Heart left ventricle (tissue), 16 donors: ENCODE data around the gene CSMD2. TPM values are rescaled to one million over a fixed set of nuclear protein-coding genes. Genes with fewer than 3 reads are reported as not detected.

Source experiments
- ATAC-seq, 4 donors: fragments of 200-7000 bp; cut with Tn5 transposase; one replicate each; pipeline ENCODE4 v1.9.1; 2020 to 2022; ENCODE audit warnings: moderate library complexity in 4 of 4, mild to moderate bottlenecking in 3 of 4, moderate number of reproducible peaks in 1 of 4
- DNase-seq, 5 donors: peaks; one replicate each; pipeline ENCODE4 v3.0.0-alpha.2; 2020
- H3K27ac ChIP-seq, 12 donors: fragments of 200-600 bp; sonication (generic) in 4 of 12; one replicate each; pipeline versions ENCODE4 v1.5.0 to v1.8.0; 2016 to 2022; ENCODE audit warnings: mild to moderate bottlenecking in 2 of 12
- H3K27me3 ChIP-seq, 9 donors: fragments of 200-600 bp; sonication (generic) in 2 of 9; one replicate each; pipeline versions ENCODE4 v1.5.1 to v1.8.0; 2016 to 2022; ENCODE audit warnings: mild to moderate bottlenecking in 3 of 9
- H3K36me3 ChIP-seq, 9 donors: fragments of 200-600 bp; sonication (generic) in 2 of 9; one replicate each; pipeline versions ENCODE4 v1.5.0 to v1.8.0; 2018 to 2022; ENCODE audit warnings: mild to moderate bottlenecking in 2 of 9
- H3K4me1 ChIP-seq, 12 donors: fragments of 200-600 bp; sonication (generic) in 4 of 12; one replicate each; pipeline versions ENCODE4 v1.5.0 to v1.8.0; 2016 to 2022; ENCODE audit warnings: mild to moderate bottlenecking in 3 of 12
- H3K4me3 ChIP-seq, 12 donors: fragments of 200-600 bp; sonication (generic) in 4 of 12; one replicate each; pipeline versions ENCODE4 v1.5.0 to v1.8.0; 2017 to 2022; ENCODE audit warnings: mild to moderate bottlenecking in 9 of 12, moderate library complexity in 4 of 12
- H3K9me3 ChIP-seq, 12 donors: fragments of 200-600 bp; sonication (generic) in 4 of 12; one replicate each; pipeline versions ENCODE4 v1.5.0 to v1.8.0; 2016 to 2022; ENCODE audit warnings: mild to moderate bottlenecking in 1 of 12
- POLR2A ChIP-seq, 2 donors: fragments of 450-650 bp; IDR thresholded peaks; one replicate each; pipeline ENCODE4 v1.6.1; 2017; ENCODE audit warnings: antibody characterized with exemption in 2 of 2, mild to moderate bottlenecking in 2 of 2, moderate library complexity in 2 of 2
- WGBS, 4 donors: extraction: QIAGEN DNeasy Blood & Tissue Kit in 2 of 4; methylation state at CpG; one replicate each; pipeline versions ENCODE4 v1.1.5 to v1.1.7; 2013 to 2018; 5-methylcytosine and 5-hydroxymethylcytosine counted together
- intact Hi-C, 10 donors: fragments of 100-400 bp; cut with DNase I; formaldehyde crosslinking; loops; one replicate each; pipeline versions ENCODE4 v1.11.1 to v1.14.2; 2022
- polyA plus RNA-seq, 2 donors: library from polyadenylated mRNA; stranded (reverse); fragments of 200-250 nt; gene quantifications; one replicate each; pipeline ENCODE4 v1.2.3, GENCODE V29; 2013
- total RNA-seq, 9 donors: library from RNA; depleted of rRNA in 2 of 9; stranded (reverse); fragments of >200 nt in 2 of 9; fragmentation: NEBNext Ultra II Directional in 3 of 9; extraction: Animal tissue kit (Norgen Biotek cat#: 25700) in 3 of 9; gene quantifications; one replicate each; pipeline versions ENCODE4 v1.1.0 to v1.2.4, GENCODE V29; 2016 to 2023
- TF ChIP-seq, protein P1 (sequence below), 12 donors: fragments of 200-600 bp; sonication (generic) in 4 of 12; IDR thresholded peaks; one replicate each; pipeline versions ENCODE4 v1.5.0 to v1.8.0; 2018 to 2022; ENCODE audit warnings: antibody characterized with exemption in 12 of 12, mild to moderate bottlenecking in 5 of 12
- donor health status: ischemic (EF 13 %, LVEDD 7.1; RV severe dilation, severe dysfunction).
- donor health status: healthy with polysubstance abuse.
- donor health status: DM: no; HTN: yes; CAD: no.
- donor health status: DM: no; HTN: no; CAD: no.
- donor health status: ischemic (EF 25% LVEDD 6.9; RV normal size, moderate dysfunction).
- donor health status: ischemic (EF 25% LVEDD 5.7; RV mildly dilated, moderate dysfunction).
- donor health status: healthy.
- donor health status: DM: yes; HTN: yes; CAD: no.
- donor health status: ischemic (EF 35%, LVEDD 5.7; RV mildly dilated, moderate dysfunction).
- donor health status: nonischemic (EF 11% LVEDD 7.7; RV severe dilation, severe dysfunction).
- donor health status: DM: yes; HTN: yes; CAD: no.
- donor health status: PGD.
- donor health status: ischemic (EF 29% LVEDD 5.4; RV normal size, mild dysfunction).
- donor health status: nonischemic (EF 23%, LVEDD 6.1; RV moderate dilation, normal function).

Gene CSMD2
- total and polyA plus RNA-seq, 11 donors = 0.02 to 0.79 (median 0.22) TPM

DNA sequence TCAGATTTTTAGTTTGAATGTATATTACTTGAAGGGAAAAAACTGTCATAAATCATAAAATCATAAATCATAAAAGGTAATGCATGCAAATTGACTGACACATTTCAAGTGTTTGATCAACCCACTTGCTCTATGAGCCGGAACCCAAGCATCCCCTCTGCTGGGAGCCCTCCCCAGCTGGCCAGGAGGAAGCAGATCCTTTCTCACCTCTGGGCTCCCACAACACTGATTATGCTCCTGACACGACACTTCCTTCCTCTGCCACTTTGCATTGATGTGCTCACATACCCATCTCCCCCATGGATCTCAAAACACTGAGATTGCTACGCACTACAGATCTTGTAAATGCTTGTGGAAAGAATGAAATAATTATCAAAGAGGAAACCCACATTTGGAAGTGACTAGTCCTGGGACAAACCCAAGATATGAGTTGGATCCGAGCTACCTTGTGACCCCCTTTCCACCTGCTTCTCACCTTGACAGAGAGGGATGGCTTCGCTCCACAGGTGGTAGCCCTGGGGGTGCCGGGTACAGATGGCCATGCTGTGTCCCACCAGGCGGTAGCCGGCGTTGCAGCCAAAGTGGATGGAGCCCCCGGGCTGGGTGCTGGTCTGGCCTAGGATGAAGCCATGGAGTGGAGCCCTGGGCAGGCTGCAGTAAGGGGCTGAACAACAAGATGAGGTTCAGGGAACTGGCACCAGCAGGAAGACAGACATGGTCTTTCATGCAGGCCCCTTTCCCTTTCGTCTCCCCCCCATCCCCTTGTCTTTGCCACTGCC, 588.0 kb downstream of the CSMD2 start:
- WGBS, 4 donors = 78 to 85% (median 84%) methylated on average over 11 of the region's 11 CpGs
- intact Hi-C loops = loop anchor here in 3 of 10 donors (2.0 to 10.0 kb wide), 5 partner anchors 28 to 105 kb away; partner anchors contain the start of gene ZSCAN20 (in 2 of the 3)

DNA sequence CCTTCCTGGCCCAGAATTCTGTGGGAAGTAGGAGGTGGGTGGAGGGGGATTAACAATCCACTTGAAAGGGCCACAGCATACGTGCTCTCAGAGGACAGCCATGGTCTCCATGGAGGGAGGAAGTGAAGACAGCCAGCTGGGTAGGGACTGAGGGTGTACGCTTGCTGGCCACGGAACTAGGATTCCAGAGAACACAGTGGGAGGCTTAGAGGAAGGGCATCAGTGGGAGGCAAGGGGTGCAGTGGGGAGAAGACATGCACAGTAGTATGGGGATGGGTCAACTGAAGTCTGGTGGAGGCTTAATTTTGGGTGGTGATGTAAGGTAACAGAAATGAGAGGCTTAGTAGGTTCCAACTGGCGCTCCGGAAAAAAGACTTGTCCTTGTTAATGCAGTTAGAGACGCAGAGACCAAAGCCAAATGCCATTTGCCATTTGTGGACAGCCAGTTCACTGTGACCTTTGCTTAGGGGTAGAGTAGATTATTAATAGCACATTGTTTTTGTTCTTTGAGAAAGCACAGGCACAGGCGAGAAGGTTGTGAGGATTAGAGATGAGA, 589.6 kb downstream of the CSMD2 start:
- H3K4me3 ChIP-seq = peak overlapping the region in 1 of 12 donors; percentile 7
- 9 to 22% (median 14%) methylated on average over 7 of the region's 7 CpGs for WGBS, 4 donors
- no peak for TF ChIP-seq POLR2A (IDR thresholded peaks at IDR 0.05)
- TF ChIP-seq, protein P1, sequence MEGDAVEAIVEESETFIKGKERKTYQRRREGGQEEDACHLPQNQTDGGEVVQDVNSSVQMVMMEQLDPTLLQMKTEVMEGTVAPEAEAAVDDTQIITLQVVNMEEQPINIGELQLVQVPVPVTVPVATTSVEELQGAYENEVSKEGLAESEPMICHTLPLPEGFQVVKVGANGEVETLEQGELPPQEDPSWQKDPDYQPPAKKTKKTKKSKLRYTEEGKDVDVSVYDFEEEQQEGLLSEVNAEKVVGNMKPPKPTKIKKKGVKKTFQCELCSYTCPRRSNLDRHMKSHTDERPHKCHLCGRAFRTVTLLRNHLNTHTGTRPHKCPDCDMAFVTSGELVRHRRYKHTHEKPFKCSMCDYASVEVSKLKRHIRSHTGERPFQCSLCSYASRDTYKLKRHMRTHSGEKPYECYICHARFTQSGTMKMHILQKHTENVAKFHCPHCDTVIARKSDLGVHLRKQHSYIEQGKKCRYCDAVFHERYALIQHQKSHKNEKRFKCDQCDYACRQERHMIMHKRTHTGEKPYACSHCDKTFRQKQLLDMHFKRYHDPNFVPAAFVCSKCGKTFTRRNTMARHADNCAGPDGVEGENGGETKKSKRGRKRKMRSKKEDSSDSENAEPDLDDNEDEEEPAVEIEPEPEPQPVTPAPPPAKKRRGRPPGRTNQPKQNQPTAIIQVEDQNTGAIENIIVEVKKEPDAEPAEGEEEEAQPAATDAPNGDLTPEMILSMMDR (IDR thresholded peaks at IDR 0.05) = no peak
- H3K27me3 ChIP-seq = no peaks in the 10 kb centered on the region
- H3K27ac ChIP-seq = peak overlapping the region; percentile 77 to 98 (median 90)
- DNase-seq (peak in 4 of 5 donors; percentile 65 to 80 (median 70)), ATAC-seq (peak; percentile 91 to 93 (median 92))
- H3K36me3 ChIP-seq = no peaks in the 10 kb centered on the region
- H3K4me1 ChIP-seq = peaks cover 6 to 76% (median 41%) of the 10 kb centered on the region in 12 donors
- intact Hi-C loops = loop anchor here in 3 of 10 donors (2.0 to 10.0 kb wide), 4 partner anchors 37 to 103 kb away; partner anchors contain the start of gene ZSCAN20 (in 2 of the 3)
- no peaks in the 10 kb centered on the region for H3K9me3 ChIP-seq

More for the DNA sequence above, 588.0 kb downstream of the CSMD2 start:
- DNase-seq = no peak
- Histone ChIP-seq H3K27ac (peak overlapping the region in 4 of 12 donors; percentile 35 to 94 (median 87)), H3K4me1 (peaks cover 6 to 70% (median 41%) of the 10 kb centered on the region in 12 donors), H3K36me3 (no peaks in the 10 kb centered on the region), H3K4me3 (no peak overlapping the region), H3K9me3 (no peaks in the 10 kb centered on the region), H3K27me3 (no peaks in the 10 kb centered on the region)
- no peak for ATAC-seq
- TF ChIP-seq, protein P1 (IDR thresholded peaks at IDR 0.05) = no peak
- no peak for TF ChIP-seq POLR2A (IDR thresholded peaks at IDR 0.05)

DNA sequence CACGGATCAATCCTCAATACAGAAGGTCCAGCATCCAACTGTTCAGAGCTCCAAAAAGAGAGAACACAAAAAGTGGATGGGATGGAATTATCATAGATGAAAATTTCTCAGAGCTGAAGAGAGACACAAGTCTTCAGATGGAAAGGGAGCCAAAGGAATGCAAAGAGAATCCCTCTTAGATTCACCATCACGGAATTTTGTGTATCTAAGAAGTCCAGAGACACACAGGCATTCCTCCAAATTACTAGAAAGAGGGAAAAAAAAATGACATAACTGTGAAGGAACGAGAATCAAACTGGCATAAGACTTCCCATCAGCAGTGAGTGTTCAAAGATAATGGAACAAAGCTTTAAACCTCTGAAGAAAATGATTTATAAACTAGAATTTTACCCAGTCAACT, 591.4 kb downstream of the CSMD2 start:
- no peaks in the 10 kb centered on the region for H3K9me3 ChIP-seq
- intact Hi-C loops = loop anchor here in 3 of 10 donors (2.0 to 10.0 kb wide), 3 partner anchors 34 to 101 kb away; partner anchors contain the start of gene ZSCAN20 (in 2 of the 3)
- 74 to 84% (median 78%) methylated on average over 3 of the region's 3 CpGs for WGBS, 4 donors
- peaks cover 6 to 68% (median 37%) of the 10 kb centered on the region in 12 donors for H3K4me1 ChIP-seq
- DNase-seq (no peak), ATAC-seq (no peak)
- peak overlapping the region in 7 of 12 donors; percentile 44 to 98 (median 90) for H3K27ac ChIP-seq
- no peak overlapping the region for H3K4me3 ChIP-seq
- no peaks in the 10 kb centered on the region for H3K36me3 ChIP-seq
- no peaks in the 10 kb centered on the region for H3K27me3 ChIP-seq
- TF ChIP-seq POLR2A (IDR thresholded peaks at IDR 0.05) = no peak
- TF ChIP-seq, protein P1 (IDR thresholded peaks at IDR 0.05) = no peak

DNA sequence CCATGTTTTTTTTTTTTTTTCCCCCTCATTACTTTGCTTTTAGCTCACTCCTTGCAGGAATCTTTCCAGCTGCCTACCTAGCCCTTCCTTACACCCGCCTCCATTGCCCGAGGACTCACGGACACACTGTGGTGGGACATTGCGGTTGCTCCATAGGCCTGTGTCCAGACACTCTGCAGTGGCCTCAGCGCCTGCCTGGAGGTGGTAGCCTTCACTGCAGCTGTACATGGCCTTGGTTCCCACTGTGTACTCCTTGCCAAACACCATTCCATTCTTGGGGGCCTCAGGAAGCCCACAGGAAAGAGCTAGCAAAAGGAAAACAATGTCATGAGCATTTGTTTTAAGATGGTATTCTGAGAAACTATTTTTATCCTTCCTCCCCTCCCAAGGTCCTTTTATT, 592.6 kb downstream of the CSMD2 start:
- Histone ChIP-seq H3K4me3 (no peak overlapping the region), H3K4me1 (peaks cover 6 to 57% (median 32%) of the 10 kb centered on the region in 12 donors), H3K27me3 (no peaks in the 10 kb centered on the region), H3K27ac (peak overlapping the region in 4 of 12 donors; percentile 23 to 90 (median 46)), H3K9me3 (no peaks in the 10 kb centered on the region), H3K36me3 (no peaks in the 10 kb centered on the region)
- peak in 2 of 5 donors; percentile 24 to 30 for DNase-seq
- no peak for ATAC-seq
- intact Hi-C loops = loop anchor here in 3 of 10 donors (2.0 to 10.0 kb wide), 3 partner anchors 35 to 100 kb away; partner anchors contain the start of gene ZSCAN20 (in 1 of the 3)
- TF ChIP-seq, protein P1 (IDR thresholded peaks at IDR 0.05) = peak in 2 of 12 donors; percentile 6 to 25
- TF ChIP-seq POLR2A (IDR thresholded peaks at IDR 0.05) = no peak
- WGBS, 4 donors = 67 to 77% (median 75%) methylated on average over 5 of the region's 5 CpGs
